ENCODE data around the gene BASP1. TPM values are rescaled to one million over a fixed set of nuclear protein-coding genes. Genes with fewer than 3 reads are reported as not detected.
A peak's percentile ranks its signal among the peaks of the same experiment; 100 is the strongest.

Gene BASP1
- total and polyA plus RNA-seq, 10 of the 15 experiments (the other 5 are each of a cell fraction or from before 2014, with no cell fraction given): 27.3 to 190 (median 102) TPM

DNA sequence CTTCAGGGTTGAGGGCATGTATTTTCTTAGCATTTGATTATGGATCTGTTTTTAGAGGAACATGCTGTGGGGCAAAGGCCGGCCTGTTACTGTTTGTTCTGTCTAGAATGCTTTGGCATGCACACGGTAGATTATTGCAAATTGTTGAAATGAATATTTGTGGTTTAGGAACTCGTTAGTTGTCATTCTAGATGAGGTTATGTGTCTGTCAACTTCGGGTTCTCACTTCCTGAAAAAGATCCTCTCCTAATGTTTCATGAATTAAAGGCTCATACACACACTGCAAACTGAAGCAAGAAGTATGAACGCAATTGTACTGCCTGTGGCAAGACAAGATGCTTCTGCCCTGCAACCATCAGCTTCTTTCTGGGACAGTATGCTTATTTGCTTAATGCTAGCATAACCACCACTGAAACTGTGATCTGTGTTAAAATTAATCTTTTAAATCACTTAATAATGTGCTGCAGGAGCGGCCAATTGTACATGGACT lies 99.6 kb downstream of the BASP1 start (continued):
- TF ChIP-seq, protein P1, sequence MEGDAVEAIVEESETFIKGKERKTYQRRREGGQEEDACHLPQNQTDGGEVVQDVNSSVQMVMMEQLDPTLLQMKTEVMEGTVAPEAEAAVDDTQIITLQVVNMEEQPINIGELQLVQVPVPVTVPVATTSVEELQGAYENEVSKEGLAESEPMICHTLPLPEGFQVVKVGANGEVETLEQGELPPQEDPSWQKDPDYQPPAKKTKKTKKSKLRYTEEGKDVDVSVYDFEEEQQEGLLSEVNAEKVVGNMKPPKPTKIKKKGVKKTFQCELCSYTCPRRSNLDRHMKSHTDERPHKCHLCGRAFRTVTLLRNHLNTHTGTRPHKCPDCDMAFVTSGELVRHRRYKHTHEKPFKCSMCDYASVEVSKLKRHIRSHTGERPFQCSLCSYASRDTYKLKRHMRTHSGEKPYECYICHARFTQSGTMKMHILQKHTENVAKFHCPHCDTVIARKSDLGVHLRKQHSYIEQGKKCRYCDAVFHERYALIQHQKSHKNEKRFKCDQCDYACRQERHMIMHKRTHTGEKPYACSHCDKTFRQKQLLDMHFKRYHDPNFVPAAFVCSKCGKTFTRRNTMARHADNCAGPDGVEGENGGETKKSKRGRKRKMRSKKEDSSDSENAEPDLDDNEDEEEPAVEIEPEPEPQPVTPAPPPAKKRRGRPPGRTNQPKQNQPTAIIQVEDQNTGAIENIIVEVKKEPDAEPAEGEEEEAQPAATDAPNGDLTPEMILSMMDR (IDR thresholded peaks at IDR 0.05 in 2 of 3, conservative IDR thresholded peaks at IDR 0.05 in 1 of 3; ENCODE audit: control insufficient read depth in 2 of 3, extremely low read depth in 1 of 3, insufficient read depth in 1 of 3, low read depth in 3 of 3, low read length in 3 of 3): no peak
- TF ChIP-seq FOXM1 (IDR thresholded peaks at IDR 0.05; ENCODE audit: low read depth, low read length) (peak; percentile 90; the same call in 1 of the 2 replicates), BHLHE40 (IDR thresholded peaks at IDR 0.05; ENCODE audit: borderline replicate concordance in 1 of 2, low read depth in 2 of 2, low read length in 1 of 2) (peak; percentile 75 to 77)

DNA sequence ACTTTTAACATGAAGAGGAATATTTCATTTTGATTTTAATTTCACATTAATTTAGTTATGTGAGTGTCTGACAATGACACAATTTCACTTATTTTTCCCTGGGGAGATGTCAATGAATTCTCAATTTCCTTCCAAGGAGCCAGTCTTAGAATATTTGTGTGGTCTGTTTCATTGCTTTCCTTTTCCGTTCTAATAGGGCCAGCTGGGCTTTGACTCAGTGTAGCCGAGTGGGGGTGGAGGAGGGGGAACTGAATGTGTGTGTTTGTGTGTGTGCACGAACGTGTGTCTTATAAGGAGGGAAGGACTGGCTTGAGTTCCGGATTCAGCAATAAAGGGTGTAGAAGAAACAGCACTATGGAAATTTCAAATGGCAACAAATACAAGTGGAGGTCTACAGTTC lies 100.0 kb downstream of the BASP1 start:
- peaks cover 43% of the 10 kb centered on the region for H3K4me1 ChIP-seq (ENCODE audit: control insufficient read depth, insufficient read depth, low read length)
- peak overlapping the region; percentile 42; the same call in 1 of the 2 replicates for H3K4me3 ChIP-seq
- no peaks in the 10 kb centered on the region for H3K36me3 ChIP-seq (ENCODE audit: control insufficient read depth in 2 of 2, insufficient read depth in 2 of 2, low read length in 1 of 2)
- ChIA-PET RAD21 (ENCODE audit: unreplicated experiment) (interaction anchor here (1.0 to 3.1 kb wide), 7 partner anchors 35 to 101 kb away, joined by 3 to 29 read pairs (median 16); partner anchors contain the start of gene BASP1), CTCF (interaction anchor here (1.3 kb wide), 1 partner anchor 60 kb away, joined by 4 read pairs; no protein-coding TSS in a partner anchor), SMC1A (ENCODE audit: uncharacterized antibody, unreplicated experiment) (interaction anchor here (0.9 to 3.4 kb wide), 7 partner anchors 35 to 101 kb away, joined by 3 to 36 read pairs (median 6); partner anchors contain the start of gene BASP1), POLR2A (interaction anchor here (0.5 to 1.6 kb wide), 3 partner anchors 96 to 159 kb away, joined by 3 to 5 read pairs (median 5); no protein-coding TSS in a partner anchor)
- no peaks in the 10 kb centered on the region; the same call in 2 of the 3 replicates for H3K9me3 ChIP-seq (replicated peaks; ENCODE audit: control insufficient read depth, insufficient read depth, low read length)
- ATAC-seq (peak; percentile 63), DNase-seq (ENCODE audit: low read depth, low spot score) (peak; percentile 25), FAIRE-seq (peak; percentile 38)
- H3K79me2 ChIP-seq (ENCODE audit: control insufficient read depth, insufficient read depth, low read length): no peaks in the 10 kb centered on the region
- peak overlapping the region; percentile 66 for H3K27ac ChIP-seq (ENCODE audit: control insufficient read depth, insufficient read depth)
- in situ Hi-C loops (cut with MboI): loop anchor here (5.0 kb wide), 2 partner anchors 35 to 90 kb away; no protein-coding TSS in a partner anchor
- no peaks in the 10 kb centered on the region for H3K27me3 ChIP-seq (replicated peaks in 1 of 2; ENCODE audit: control insufficient read depth in 2 of 2, insufficient read depth in 2 of 2, low read length in 1 of 2)
- no peaks in the 10 kb centered on the region for H4K20me1 ChIP-seq (ENCODE audit: control insufficient read depth, insufficient read depth)
- H3K4me2 ChIP-seq (ENCODE audit: control insufficient read depth, insufficient read depth): peak overlapping the region; percentile 81
- 5% methylated on average over 5 of the region's 5 CpGs for WGBS (ENCODE audit: insufficient coverage, insufficient replicate concordance, low lambda C conversion rate, missing lambda C conversion rate)
- intact Hi-C loops (cut with micrococcal nuclease; ENCODE audit: unreplicated experiment): loop anchor here (1.0 to 5.0 kb wide), 6 partner anchors 35 to 1425 kb away; no protein-coding TSS in a partner anchor
- no peak overlapping the region; the same call in 1 of the 2 replicates for H3K9ac ChIP-seq (ENCODE audit: control insufficient read depth, insufficient read depth, low read length)
- TSS peak; percentile 89 for BruUV-seq (replicated peaks)
- H2AFZ ChIP-seq (ENCODE audit: control insufficient read depth, low read depth, low read length): peak overlapping the region; percentile 7; the same call in 1 of the 2 replicates
- TF ChIP-seq FOXM1 (IDR thresholded peaks at IDR 0.05; ENCODE audit: low read depth, low read length): peak; percentile 42; the same call in 1 of the 2 replicates
- peak; percentile 15 to 51; a peak in 1 of 4 replicates for TF ChIP-seq EP300 (IDR thresholded peaks at IDR 0.05; ENCODE audit: borderline replicate concordance in 1 of 2, control insufficient read depth in 1 of 2, low read depth in 2 of 2, low read length in 2 of 2)
- TF ChIP-seq SMAD1 (IDR thresholded peaks at IDR 0.05; ENCODE audit: low read depth, partially characterized antibody): no peak
- 0 out of 4 replicates have a peak, but pooled peaks of 1 of the 2 experiments have one; percentile 14 for TF ChIP-seq SRF (IDR thresholded peaks at IDR 0.05; ENCODE audit: low read depth in 2 of 2, low read length in 2 of 2)
- TF ChIP-seq FOXK2 (IDR thresholded peaks at IDR 0.05): no peak
- TF ChIP-seq MEF2A (IDR thresholded peaks at IDR 0.05; ENCODE audit: insufficient read depth, low read depth, low read length): peak; percentile 56; the same call in 1 of the 2 replicates
- TF ChIP-seq PML (IDR thresholded peaks at IDR 0.05; ENCODE audit: low read length): 0 out of 2 replicates have a peak, but pooled peaks have one; percentile 57
- TF ChIP-seq, protein P2, sequence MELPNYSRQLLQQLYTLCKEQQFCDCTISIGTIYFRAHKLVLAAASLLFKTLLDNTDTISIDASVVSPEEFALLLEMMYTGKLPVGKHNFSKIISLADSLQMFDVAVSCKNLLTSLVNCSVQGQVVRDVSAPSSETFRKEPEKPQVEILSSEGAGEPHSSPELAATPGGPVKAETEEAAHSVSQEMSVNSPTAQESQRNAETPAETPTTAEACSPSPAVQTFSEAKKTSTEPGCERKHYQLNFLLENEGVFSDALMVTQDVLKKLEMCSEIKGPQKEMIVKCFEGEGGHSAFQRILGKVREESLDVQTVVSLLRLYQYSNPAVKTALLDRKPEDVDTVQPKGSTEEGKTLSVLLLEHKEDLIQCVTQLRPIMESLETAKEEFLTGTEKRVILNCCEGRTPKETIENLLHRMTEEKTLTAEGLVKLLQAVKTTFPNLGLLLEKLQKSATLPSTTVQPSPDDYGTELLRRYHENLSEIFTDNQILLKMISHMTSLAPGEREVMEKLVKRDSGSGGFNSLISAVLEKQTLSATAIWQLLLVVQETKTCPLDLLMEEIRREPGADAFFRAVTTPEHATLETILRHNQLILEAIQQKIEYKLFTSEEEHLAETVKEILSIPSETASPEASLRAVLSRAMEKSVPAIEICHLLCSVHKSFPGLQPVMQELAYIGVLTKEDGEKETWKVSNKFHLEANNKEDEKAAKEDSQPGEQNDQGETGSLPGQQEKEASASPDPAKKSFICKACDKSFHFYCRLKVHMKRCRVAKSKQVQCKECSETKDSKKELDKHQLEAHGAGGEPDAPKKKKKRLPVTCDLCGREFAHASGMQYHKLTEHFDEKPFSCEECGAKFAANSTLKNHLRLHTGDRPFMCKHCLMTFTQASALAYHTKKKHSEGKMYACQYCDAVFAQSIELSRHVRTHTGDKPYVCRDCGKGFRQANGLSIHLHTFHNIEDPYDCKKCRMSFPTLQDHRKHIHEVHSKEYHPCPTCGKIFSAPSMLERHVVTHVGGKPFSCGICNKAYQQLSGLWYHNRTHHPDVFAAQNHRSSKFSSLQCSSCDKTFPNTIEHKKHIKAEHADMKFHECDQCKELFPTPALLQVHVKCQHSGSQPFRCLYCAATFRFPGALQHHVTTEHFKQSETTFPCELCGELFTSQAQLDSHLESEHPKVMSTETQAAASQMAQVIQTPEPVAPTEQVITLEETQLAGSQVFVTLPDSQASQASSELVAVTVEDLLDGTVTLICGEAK (IDR thresholded peaks at IDR 0.05; ENCODE audit: borderline replicate concordance): peak; percentile 38; the same call in 1 of the 2 replicates
- TF ChIP-seq, protein P3, sequence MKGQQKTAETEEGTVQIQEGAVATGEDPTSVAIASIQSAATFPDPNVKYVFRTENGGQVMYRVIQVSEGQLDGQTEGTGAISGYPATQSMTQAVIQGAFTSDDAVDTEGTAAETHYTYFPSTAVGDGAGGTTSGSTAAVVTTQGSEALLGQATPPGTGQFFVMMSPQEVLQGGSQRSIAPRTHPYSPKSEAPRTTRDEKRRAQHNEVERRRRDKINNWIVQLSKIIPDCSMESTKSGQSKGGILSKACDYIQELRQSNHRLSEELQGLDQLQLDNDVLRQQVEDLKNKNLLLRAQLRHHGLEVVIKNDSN (IDR thresholded peaks at IDR 0.05; ENCODE audit: borderline replicate concordance, extremely low read length, insufficient read depth, low read depth, low read length): no peak
- TF ChIP-seq NFYB (IDR thresholded peaks at IDR 0.05; ENCODE audit: insufficient read depth, low read depth, low read length): no peak
